Skin epidermis (tissue), 12 donors: Measurements from ENCODE around the gene EEF1G.
"Not testable (repeated sequence)": the region's sequence is repeated elsewhere in the genome, so short reads cannot be mapped to it uniquely, and the experiment has no call there.

ENCODE experiments used
- H3K27ac ChIP-seq, 21 experiments: fragments of 200-600 bp; sonication (generic) in 11 of 21; one replicate each; pipeline ENCODE4 v1.5.0; 2020; ENCODE audit warnings: mild to moderate bottlenecking in 3 of 21, inconsistent platforms in 2 of 21, moderate library complexity in 2 of 21
- H3K4me3 ChIP-seq, 7 experiments: fragments of 200-600 bp; sonication (generic) in 2 of 7; one replicate each; pipeline ENCODE4 v1.5.0; 2020; ENCODE audit warnings: inconsistent platforms in 2 of 7, mild to moderate bottlenecking in 2 of 7, moderate library complexity in 1 of 7

Gene EEF1G

DNA sequence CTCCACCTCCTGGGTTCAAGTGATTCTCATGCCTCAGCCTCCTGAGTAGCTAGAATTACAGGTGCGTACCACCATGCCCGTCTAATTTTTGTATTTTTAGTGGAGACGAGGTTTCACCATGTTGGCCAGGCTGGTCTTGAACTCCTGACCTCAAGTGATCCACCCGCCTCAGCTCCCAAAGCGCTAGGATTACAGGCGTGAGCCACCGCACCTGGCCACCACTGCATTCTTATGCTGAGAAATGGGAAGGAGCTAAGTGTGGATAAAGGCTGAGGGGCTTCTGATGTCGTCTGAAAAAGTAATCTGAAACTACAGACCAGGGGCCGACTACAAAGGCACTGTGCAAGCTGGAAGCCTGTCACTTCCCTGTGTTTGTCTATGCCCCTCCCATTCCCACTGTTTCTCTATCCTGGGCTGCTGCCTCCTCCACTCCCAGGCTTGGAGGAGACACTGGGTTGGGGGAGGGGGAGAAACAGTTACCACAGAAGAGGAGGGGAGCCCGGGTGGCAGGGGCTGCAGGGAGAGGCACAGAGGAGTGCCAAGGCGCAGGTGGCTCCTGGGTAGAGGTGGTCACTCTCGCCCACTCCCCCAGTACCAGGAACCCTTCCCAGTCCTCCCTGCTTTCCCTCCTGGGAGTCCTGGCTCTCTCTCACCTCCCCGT is 30.9 kb upstream of the EEF1G start:
- H3K27ac ChIP-seq, result no peak overlapping the region
- no peak overlapping the region for H3K4me3 ChIP-seq

DNA sequence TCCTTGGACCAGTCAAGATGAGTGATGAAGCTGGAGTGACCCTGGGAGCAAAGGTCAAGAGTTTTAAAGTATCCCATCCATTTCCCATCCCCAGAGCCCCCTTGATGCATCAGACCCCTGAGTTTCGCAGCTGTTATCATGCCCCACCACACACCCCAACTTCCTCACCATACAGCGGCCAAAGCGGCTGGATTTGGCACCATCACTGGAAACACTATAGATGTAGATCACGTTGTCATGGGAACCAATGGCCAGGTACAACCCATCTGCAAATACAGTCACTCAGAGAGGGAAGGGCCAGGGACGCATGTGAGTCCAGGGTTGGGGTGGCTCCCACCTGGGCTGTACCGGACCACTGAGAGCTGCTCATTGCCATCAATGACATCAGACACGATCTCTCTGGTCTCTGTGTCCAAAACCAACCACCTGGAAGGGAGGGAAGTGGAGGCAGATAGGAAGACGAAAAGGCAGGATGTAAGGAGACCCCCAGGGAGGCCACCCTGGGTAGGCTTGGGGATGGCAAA is 30.1 kb upstream of the EEF1G start:
- no peak overlapping the region for H3K4me3 ChIP-seq
- no peak overlapping the region for H3K27ac ChIP-seq

DNA sequence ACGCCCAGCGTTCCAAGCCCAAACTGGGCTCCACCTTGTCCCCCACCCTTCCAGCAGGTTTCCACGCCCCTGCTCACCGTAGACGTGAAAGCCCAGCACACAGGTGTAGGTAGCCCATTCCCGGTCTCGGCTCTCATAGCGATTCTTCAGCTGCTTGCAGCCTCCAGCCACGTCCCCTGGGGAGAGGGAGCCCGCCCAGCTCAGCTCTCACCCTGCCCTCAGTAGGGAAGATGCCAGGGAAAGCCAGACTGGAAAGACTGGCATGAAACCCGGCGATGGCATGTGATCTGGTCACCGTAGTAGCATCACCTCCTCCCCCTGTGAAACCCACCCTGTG is 29.3 kb upstream of the EEF1G start:
- Histone ChIP-seq H3K4me3 (peak overlapping the region in 6 of 7 experiments; percentile 73 to 99 (median 92)), H3K27ac (peak overlapping the region in 18 of 21 experiments; percentile 58 to 100 (median 98))

DNA sequence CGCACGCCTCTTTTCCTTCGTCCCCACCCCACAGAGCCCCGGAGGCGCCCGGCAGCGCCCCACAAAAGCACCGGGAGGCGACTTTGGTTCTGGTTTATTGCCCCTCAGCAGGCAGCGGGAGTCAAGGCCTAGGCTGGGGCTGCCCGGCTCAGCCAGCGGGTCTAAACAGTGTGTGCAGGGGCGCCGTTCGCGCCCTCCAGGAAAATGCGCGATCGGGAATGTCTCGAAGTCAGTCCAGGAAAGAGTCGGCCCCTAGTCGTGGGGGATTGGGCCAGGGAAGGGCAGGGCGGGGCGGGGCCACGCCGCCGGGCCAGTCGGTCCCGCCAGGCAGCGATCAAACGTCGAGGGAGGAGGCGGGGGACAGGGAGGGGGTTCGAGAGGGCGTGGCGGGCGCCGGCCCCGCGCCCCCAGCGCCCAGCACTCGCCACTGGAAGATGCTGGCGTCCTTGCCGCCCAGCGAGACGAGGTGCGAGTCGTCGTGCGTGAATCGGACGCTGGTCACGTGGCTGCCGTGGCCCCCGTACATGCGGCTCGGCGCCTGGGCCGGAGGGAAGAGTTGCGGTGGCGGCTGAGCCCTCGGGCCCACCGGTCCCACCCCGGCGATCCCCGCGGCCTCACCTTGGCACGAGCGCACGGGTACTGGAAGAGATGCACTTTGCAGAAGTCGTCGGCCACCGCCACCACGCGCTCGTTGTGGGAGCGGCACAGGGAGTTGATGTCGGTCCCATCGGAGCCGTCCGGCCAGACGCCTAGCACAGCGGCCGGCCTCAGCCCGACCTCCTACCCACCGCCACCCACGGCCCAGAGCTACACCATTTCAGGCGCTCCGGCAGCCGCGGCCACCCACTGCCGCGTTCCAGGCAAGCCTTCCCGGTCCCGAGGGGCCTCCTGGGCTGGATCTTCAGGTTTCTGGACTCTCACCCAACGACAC is 28.7 kb upstream of the EEF1G start:
- H3K4me3 ChIP-seq, result peak overlapping the region; percentile 73 to 99 (median 92)
- peak overlapping the region in 20 of 21 experiments; percentile 58 to 100 (median 98) for H3K27ac ChIP-seq

DNA sequence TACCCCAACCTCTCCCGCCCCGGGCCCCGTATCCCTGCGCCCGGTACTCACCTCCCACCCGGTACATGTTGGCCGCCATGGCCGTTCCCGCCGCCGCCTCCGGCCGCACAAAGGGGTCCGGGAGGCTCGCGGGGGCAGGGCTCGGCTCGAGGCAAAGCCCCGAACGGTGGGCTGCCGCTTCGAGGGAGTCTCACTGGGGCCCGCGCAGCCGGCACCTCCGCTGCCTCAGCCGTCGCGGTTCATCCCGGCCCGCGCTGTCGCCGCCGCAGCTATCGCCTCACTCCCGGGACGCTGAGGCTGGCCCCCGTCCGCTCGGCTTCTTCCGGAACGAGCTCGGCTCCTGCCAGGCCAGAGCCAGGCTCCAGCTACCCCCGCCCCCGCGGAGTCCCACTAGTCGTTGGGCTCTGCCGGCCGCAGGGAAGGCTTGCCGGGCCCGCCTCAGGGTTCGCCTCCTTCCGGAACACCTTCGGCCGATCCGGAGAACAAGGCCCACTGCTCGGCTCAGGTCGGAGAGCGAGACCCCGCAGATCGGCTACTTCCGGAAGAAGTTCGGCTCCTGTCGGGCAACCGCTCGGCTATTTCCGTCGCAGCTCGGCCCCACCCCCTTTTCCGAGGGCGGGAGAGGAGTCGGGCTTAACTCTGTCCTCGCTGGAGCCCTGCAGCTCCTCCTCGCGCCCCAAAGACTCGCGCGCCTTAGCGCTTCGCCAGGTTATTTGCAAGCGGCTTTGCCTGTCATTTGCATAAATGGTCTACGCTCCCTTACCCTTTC is 27.9 kb upstream of the EEF1G start, which contains the start of gene MTA2:
Gene MTA2 (minus strand): TSS at position 494 of the 769 bp plus-strand sequence. CDS start 415 bp downstream, at position 79.
- peak within 1 kb of the TSS; percentile 73 to 99 (median 92) for H3K4me3 ChIP-seq
- peak within 1 kb of the TSS; percentile 90 to 100 (median 98) for H3K27ac ChIP-seq

DNA sequence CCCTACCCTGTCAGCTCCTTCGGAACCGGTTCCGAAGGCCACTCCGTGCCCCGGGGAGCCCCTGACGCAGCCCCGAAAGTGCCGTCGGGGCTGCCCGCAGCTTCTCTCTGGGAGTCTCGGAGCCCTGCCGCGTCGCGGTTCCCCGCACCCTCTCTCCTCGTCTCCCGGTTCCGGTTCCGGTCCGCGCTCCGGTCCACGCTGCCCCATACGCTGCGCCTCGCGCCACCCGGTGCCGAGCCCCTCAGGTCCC is 27.4 kb upstream of the EEF1G start:
- Histone ChIP-seq H3K4me3 (peak overlapping the region; percentile 73 to 99 (median 92)), H3K27ac (peak overlapping the region; percentile 90 to 100 (median 98))

DNA sequence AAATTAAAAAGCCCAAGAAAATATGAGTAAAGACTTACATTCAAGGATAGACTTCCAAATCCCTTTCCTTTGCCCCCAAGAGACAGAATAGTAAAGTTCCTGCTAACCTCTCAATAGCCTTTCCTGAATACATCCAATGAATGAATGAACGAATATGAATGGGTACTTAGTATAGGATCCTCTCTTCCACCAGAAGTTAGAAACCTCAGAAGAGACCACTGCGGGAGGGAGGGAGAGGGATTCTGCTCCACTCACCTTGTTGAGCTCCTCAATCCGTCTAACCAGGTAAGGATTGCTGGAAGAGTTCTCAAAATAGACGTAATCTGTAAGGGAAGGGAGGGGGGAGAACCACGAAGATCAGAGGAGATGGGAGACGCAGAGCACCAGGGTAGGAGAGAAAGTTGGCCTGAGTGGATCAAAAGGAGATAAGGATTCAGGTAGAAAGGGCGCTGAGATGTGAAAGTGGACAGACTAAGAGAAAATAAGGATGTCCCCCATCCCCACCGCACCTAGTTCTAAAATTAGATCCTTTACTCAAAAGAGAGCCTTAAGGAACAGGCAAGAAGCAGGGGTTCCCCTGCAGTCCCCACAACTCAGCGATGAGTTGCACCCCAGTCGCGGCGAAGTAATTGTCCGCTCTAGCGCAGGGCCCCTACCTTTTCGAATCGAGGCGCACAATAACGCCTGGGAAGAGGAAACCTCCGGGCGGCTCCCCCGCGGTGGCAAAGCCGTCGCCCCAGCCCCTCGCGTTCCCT is 26.9 kb upstream of the EEF1G start:
- H3K4me3 ChIP-seq, result peak overlapping the region; percentile 73 to 99 (median 92)
- peak overlapping the region; percentile 90 to 100 (median 98) for H3K27ac ChIP-seq

DNA sequence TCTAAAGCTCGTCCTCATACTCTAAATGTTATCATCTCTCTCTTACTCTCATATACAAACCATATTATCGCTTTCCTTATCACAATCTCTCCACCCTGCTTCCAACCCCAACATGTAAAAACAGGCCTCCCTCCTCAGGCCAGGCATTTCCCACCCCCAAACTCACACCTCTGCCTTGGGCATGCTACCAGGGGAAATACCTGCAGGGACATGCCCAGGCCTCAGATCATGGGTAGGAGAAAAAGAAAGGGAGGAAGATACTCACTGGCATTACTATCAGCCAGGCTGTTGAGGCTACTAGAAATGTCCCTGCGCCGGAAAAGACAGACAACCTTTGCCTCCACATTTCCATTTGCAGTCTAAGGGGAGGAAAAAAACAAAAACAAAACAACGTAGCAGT is 26.2 kb upstream of the EEF1G start:
- Histone ChIP-seq H3K4me3 (peak overlapping the region; percentile 73 to 99 (median 92)), H3K27ac (peak overlapping the region in 19 of 21 experiments; percentile 27 to 100 (median 98))

DNA sequence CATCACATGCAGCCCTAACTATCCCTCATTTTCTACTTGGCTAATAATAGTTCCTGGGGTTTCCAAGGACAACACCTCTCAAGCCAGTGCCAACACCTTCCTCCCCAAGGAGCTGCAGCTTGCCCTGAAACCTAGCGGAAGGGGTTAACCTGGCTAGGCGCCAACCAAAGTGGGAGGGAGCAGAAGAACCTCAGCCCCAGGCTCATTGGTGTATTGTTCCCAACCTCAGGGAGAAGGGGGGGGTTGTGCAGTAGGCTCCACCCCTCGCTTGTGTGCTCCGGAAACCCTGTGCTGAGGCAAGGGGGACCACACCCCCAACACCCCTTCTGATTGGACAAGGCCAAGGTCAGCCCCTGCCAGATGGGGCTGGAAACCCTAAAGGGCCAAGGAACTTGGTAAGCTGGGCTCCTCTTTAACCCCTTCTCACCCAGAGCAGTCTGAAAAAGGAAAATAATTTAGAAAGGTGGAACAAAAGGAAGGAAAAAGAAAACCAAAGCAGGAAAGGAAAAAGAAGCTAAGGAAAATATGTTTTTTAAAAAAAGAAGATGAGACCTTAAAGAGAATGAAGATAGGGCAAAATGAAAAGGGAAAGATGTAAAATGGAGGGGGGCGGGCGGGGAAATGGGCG is 25.5 kb upstream of the EEF1G start:
- peak overlapping the region in 6 of 7 experiments; percentile 73 to 95 (median 90) for H3K4me3 ChIP-seq
- H3K27ac ChIP-seq, result peak overlapping the region in 18 of 21 experiments; percentile 27 to 100 (median 98)

DNA sequence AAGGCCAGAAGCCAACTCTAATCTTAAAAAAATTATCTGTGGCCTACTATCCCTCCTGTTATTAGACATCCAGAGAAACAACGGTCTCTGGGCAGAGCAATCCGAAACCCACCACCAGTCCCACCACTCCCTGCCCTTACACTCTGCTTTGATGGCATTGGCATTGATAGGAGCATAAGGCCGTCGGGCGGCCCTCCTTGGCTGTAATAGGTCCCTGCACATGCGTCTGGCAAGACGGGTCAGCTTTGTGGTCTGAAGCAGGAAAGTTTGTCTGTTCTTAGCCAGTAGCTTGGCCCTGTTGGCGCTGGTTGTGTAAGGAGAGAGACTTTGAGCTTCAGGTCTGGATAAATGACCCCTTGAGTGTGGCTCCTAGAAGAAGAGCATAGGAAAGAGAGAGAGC is 21.4 kb upstream of the EEF1G start:
- no peak overlapping the region for H3K4me3 ChIP-seq
- peak overlapping the region in 1 of 21 experiments; percentile 9 for H3K27ac ChIP-seq

DNA sequence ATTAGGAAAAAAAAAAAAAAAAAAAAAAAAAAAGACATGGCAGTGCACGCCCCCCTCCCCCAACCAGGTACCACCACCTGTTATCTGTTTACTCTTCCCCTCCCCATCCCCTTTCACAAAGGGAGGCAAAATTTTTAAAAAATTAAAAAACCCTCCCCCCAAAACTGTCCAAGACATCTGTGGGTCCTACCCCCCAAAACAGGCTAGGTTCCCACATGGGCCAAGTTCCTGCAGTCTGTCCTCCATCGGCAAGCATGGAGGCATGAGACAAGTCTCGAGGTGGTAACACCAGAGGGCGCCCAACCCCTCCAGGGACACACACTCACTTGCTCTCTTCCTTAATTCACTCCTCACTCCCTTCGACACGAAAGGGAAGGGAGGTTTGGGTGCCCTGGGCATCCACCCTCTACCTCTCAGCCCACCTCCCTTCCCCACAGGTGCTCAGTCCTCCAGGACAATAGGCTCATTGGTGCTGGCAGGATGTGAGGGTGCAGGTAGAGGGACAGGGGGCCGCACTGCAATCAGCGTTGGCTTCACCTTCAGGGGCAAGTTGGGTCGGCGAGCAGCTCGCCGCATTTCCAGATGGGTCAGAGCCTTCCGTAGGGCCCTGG is 19.8 kb upstream of the EEF1G start:
- H3K4me3 ChIP-seq, result no peak overlapping the region
- H3K27ac ChIP-seq, result peak overlapping the region in 4 of 21 experiments; percentile 5 to 96 (median 68)

DNA sequence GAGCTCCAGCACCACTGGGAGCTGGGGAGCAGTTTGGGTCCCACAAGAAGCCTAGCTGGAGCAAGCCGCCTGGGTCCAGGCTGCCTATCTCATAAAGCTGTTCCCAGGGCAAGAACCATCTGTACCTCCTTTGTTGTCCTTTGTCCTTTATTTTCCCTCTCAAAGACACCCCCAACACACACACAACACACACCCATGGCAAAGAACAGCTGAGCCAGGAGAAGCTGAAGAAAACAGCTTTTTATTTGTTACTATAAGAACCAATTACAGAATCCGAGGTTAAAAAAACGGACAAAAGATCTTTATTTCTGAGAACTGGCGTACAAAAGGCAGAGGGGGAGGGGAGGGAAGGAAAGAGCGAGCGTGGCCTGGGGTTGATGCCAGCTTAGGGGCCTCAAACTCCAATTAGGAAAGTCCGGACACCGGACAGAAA is 19.3 kb upstream of the EEF1G start:
- H3K27ac ChIP-seq, result peak overlapping the region in 15 of 21 experiments; percentile 32 to 96 (median 89)
- H3K4me3 ChIP-seq, result no peak overlapping the region

DNA sequence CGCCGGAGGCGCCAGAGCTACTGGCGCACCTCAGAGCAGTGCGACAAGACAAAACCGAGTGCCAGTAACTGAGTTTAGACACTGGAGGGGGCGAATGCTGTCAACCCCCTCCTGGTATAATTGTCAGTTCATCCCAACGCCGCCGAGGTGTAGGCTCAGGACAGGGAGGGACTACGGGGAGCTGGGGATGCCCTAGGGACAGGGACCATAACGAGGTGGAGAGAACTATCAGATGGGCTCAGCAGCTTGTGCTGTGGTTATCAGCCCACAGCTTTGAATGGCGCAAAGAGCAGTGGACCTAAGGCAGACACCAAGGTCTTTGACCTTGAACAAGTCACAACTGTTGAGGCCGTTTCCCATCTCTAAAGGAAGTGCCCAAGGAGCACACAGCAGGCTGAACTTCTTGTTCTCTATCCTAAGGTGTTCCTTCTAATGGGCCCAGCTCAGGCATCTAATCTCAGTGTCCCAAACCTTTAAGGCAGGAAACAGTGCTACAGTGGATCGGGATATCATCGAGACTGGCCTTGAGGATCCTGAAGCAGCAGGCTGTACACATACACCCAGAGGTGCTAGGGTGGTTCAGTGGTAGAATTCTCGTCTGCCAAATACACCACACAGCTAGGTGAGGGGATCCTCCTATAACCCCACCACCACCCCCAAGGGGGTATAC is 18.6 kb upstream of the EEF1G start:
- Histone ChIP-seq H3K27ac (peak overlapping the region; percentile 51 to 96 (median 88)), H3K4me3 (peak overlapping the region; percentile 60 to 73 (median 63))

DNA sequence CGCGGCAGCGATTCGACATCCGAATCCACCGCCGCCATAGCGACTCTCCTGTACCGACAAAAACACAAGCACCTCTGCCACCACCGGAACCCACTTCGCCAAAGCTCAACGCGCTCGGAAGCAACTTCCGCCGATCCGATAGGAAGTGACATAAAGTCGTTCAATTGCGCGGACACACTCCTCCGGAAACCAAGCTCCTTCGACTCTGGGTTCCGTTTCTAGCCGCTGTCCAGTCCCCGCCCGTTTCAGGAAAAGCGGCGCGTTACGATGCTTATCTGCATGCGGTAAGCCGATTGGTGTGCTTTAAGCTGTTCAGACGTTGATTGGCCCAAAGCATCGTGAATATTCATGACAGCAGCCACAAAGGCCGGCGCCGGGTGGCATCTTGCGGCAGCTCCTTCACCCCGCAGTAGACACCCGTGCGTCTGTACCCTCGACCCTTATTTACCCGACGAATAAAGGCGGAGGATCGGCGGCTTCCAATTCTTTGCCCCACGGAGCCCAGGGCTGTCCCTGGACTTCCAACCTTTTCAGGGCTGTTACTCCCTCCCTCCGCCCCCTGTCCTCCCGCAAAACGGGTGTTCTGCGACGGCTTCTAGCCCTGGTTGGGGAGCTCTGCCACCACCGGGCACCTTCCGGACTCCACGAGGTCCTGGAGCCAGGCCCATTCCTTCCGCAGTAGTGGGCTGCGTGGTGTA is 17.9 kb upstream of the EEF1G start, which contains the start of gene TUT1:
Gene TUT1 (minus strand): TSS at position 76 of the 698 bp plus-strand sequence. CDS start 38 bp downstream, at position 38.
- H3K4me3 ChIP-seq, result peak within 1 kb of the TSS; percentile 60 to 73 (median 63)
- peak within 1 kb of the TSS; percentile 51 to 96 (median 90) for H3K27ac ChIP-seq

DNA sequence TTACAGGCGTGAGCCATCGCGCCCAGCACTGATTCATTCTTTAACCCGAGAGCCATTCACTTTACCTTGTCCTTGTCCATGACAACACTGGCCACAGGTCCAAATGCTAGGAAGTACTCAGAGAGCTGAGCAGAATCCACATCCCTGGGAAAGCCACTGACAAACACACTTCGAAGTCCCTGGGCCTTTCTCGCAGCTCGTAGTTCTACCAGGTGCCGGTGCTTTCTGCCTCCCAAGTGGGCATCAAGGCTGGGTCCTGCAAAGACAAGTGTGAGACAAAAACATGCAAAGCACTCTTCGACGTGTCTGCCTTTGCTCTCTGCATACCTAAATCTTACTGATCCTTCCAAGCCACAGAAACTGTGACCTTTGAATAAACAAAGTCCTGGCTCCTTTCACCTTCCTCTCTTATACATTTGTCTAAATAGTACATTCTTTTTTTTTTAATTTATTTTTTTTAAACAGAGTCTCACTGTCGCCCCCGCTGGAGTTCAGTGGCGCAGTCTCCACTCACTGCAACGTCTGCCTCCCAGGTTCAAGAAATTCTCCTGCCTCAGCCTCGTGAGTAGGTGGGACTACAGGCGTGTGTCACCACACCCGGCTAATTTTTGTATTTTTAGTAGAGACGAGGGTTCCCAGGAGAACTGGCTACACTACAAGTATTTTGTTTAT is 15.4 kb upstream of the EEF1G start:
- Histone ChIP-seq H3K27ac (peak overlapping the region in 1 of 21 experiments; percentile 25), H3K4me3 (no peak overlapping the region)

DNA sequence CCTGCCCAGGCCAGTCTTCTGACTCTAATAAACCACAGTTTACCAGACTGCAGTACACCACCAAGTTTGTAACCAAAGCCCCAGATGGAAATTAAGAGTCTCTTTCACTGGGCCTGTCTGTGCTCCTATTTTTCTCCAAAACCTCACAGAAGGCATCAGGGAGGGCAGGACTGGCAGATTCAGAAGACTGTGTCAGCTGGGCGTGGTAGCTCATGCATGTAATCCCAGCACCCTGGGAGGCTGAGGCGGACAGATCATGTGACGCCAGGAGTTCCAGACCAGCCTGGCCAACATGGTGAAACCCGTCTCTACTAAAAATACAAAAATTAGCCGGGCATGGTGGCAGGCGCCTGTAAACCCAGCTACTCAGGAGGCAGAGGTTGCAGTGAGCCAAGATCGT is 11.7 kb upstream of the EEF1G start:
- H3K27ac ChIP-seq, result peak overlapping the region in 2 of 21 experiments; percentile 5 to 18

More for the DNA sequence above, 11.7 kb upstream of the EEF1G start:
- H3K4me3 ChIP-seq, result not testable (repeated sequence)
